Fibroblast of peridontal ligament (primary cell): ENCODE results near the gene ACO1.

Source experiments
- DNase-seq: peaks from one replicate; pipeline ENCODE4 v3.0.0-alpha.2; 2010; ENCODE audit errors: extremely low read depth

Gene ACO1

GRCh38 chr9:32487981-32488380 is 103.5 kb downstream of the ACO1 start:
- DNase-seq: peak; percentile 74

DNA sequence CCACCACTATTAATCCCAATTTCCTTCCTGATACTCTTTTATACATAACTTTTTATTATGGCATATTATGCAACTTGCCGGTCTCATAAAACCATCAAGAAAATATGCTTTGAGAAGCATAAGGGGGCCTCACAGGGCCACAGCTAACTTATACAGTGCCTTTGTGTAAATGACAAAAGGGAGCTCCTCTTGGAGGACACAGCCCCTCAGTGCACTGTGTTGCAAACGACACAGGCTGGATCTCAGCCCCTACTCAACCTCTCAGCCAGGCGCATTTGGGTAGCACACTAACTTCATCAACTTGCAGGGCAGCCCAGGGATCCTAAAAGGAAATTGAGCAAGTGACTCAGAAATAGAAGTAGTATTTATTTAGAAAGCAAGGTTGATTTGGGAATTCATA is 106.2 kb downstream of the ACO1 start:
- DNase-seq: no peak

- DNase-seq: no peak
These were observed 113.5 kb downstream of the ACO1 start for GRCh38 chr9:32497921-32498320.

- DNase-seq: no peak
These were observed 116.3 kb downstream of the ACO1 start for GRCh38 chr9:32500768-32501167.

- DNase-seq: no peak
These were observed 117.4 kb downstream of the ACO1 start for GRCh38 chr9:32501868-32502267.

- DNase-seq: peak; percentile 54
These were observed 118.0 kb downstream of the ACO1 start for GRCh38 chr9:32502464-32502863.

GRCh38 chr9:32503008-32503407 is 118.6 kb downstream of the ACO1 start:
- no peak for DNase-seq
